GM23338 (cell line): ENCODE measurements around the gene IRF8. TPM values are rescaled to one million over a fixed set of nuclear protein-coding genes. Genes with fewer than 3 reads are reported as not detected.

Experiments used
- ATAC-seq: fragments of 200-7000 bp; cut with Tn5 transposase; 3 replicates; pipeline ENCODE4 v1.9.1; 2020
- DNase-seq: peaks from one replicate; pipeline ENCODE4 v3.0.0-alpha.2; 2015; ENCODE audit warnings: low spot score
- H2AFZ ChIP-seq: fragments of 200-600 bp; sonication (generic); 2 replicates; pipeline ENCODE4 v1.8.0; 2016; ENCODE audit warnings: antibody characterized with exemption, mild to moderate bottlenecking, moderate library complexity
- H3F3A ChIP-seq: fragments of 200-600 bp; sonication (generic); replicated peaks from 2 replicates; pipeline ENCODE4 v1.8.0; 2017; ENCODE audit warnings: antibody characterized with exemption, mixed run types, low read depth
- H3K27ac ChIP-seq: fragments of 200-600 bp; sonication (generic); 2 replicates; pipeline ENCODE4 v1.6.1; 2016; ENCODE audit warnings: low read depth
- H3K27me3 ChIP-seq: fragments of 200-600 bp; sonication (generic); 2 replicates; pipeline ENCODE4 v1.8.0; 2016; ENCODE audit warnings: mild to moderate bottlenecking, mixed run types, moderate library complexity; ENCODE audit not compliant: insufficient read depth
- H3K36me3 ChIP-seq: fragments of 200-600 bp; sonication (generic); 2 replicates; pipeline ENCODE4 v1.8.0; 2016; ENCODE audit warnings: mild to moderate bottlenecking; ENCODE audit not compliant: insufficient read depth
- H3K4me1 ChIP-seq: fragments of 200-600 bp; sonication (generic); 2 replicates; pipeline ENCODE4 v1.8.0; 2016; ENCODE audit warnings: mild to moderate bottlenecking, moderate library complexity; ENCODE audit not compliant: insufficient read depth
- H3K4me2 ChIP-seq: fragments of 200-600 bp; sonication (generic); 2 replicates; pipeline ENCODE4 v1.7.1; 2017; ENCODE audit warnings: mixed run types
- H3K4me3 ChIP-seq: fragments of 200-600 bp; sonication (generic); 2 replicates; pipeline ENCODE4 v1.6.1; 2016; ENCODE audit warnings: mixed run types
- H3K79me2 ChIP-seq: fragments of 200-600 bp; sonication (generic); replicated peaks from 2 replicates; pipeline ENCODE4 v1.8.0; 2017; ENCODE audit warnings: mild to moderate bottlenecking; ENCODE audit not compliant: insufficient read depth
- H3K9me2 ChIP-seq: fragments of 200-600 bp; sonication (generic); 2 replicates; pipeline ENCODE4 v1.8.0; 2017; ENCODE audit not compliant: insufficient read depth
- H4K20me1 ChIP-seq: fragments of 200-600 bp; sonication (generic); replicated peaks from 2 replicates; pipeline ENCODE4 v1.8.0; 2017; ENCODE audit warnings: mild to moderate bottlenecking; ENCODE audit not compliant: insufficient read depth
- H3K27ac Mint-ChIP-seq: 2 replicates; pipeline ENCODE4 v1.8.0; 2020; ENCODE audit warnings: inconsistent platforms, mild to moderate bottlenecking, moderate library complexity, mixed read lengths
- H3K27me3 Mint-ChIP-seq: 3 replicates; pipeline ENCODE4 v1.8.0; 2022; ENCODE audit warnings: low read depth, mild to moderate bottlenecking, moderate library complexity, mixed read lengths, inconsistent platforms; ENCODE audit not compliant: insufficient read depth, poor library complexity
- H3K36me3 Mint-ChIP-seq: 3 replicates; pipeline ENCODE4 v1.8.0; 2021; ENCODE audit warnings: low read depth, mild to moderate bottlenecking, inconsistent platforms, moderate library complexity, mixed read lengths
- H3K4me1 Mint-ChIP-seq: 3 replicates; pipeline ENCODE4 v1.8.0; 2020; ENCODE audit warnings: mild to moderate bottlenecking, inconsistent platforms, mixed read lengths
- H3K4me3 Mint-ChIP-seq: 3 replicates; pipeline ENCODE4 v1.8.0; 2021; ENCODE audit warnings: moderate library complexity, mild to moderate bottlenecking, inconsistent platforms, mixed read lengths
- H3K9me3 Mint-ChIP-seq: 3 replicates; pipeline ENCODE4 v1.8.0; 2020; ENCODE audit warnings: moderate library complexity, mild to moderate bottlenecking, inconsistent platforms, mixed read lengths
- CREB1 ChIP-seq: fragments of 250-450 bp; sonication (Bioruptor Pico); IDR thresholded peaks from 2 replicates; pipeline ENCODE4 v1.5.0; 2020; ENCODE audit warnings: low read depth, mild to moderate bottlenecking, moderate library complexity
- CTCF ChIP-seq, 2 experiments: fragments of 200-600 bp in 1 of 2; sonication (generic) in 1 of 2; conservative IDR thresholded peaks; 2 replicates each; pipeline versions ENCODE4 v1.5.1 to v1.6.1; 2016 to 2017; ENCODE audit warnings: antibody characterized with exemption in 2 of 2, low read depth in 2 of 2, mild to moderate bottlenecking in 2 of 2, moderate library complexity in 1 of 2
- ETS1 ChIP-seq: IDR thresholded peaks from 2 replicates; pipeline ENCODE4 v1.6.1; 2016; ENCODE audit warnings: antibody characterized with exemption
- EZH2phosphoT487 ChIP-seq: fragments of 200-600 bp; sonication (generic); IDR thresholded peaks from one replicate; pipeline ENCODE4 v1.8.1; 2018; ENCODE audit warnings: antibody characterized with exemption; ENCODE audit not compliant: unreplicated experiment
- JUNB ChIP-seq: IDR thresholded peaks from one replicate; pipeline ENCODE4 v1.6.1; 2016; ENCODE audit warnings: antibody characterized with exemption; ENCODE audit not compliant: unreplicated experiment
- NANOG ChIP-seq: IDR thresholded peaks from 2 replicates; pipeline ENCODE4 v1.6.1; 2016; ENCODE audit warnings: antibody characterized with exemption, borderline replicate concordance
- POLR2AphosphoS5 ChIP-seq: IDR thresholded peaks from 2 replicates; pipeline ENCODE4 v1.6.1; 2016; ENCODE audit warnings: antibody characterized with exemption, low read depth
- REST ChIP-seq: IDR thresholded peaks from one replicate; pipeline ENCODE4 v1.6.1; 2018; ENCODE audit warnings: antibody characterized with exemption; ENCODE audit not compliant: unreplicated experiment
- STAT1 ChIP-seq: IDR thresholded peaks from one replicate; pipeline ENCODE4 v1.6.1; 2016; ENCODE audit warnings: antibody characterized with exemption; ENCODE audit not compliant: unreplicated experiment
- ZNF114 ChIP-seq: fragments of 250-450 bp; sonication (Bioruptor Pico); IDR thresholded peaks from 2 replicates; pipeline ENCODE4 v1.5.0; 2020; ENCODE audit warnings: mild to moderate bottlenecking, moderate library complexity
- ZNF331 ChIP-seq: fragments of 250-450 bp; sonication (Bioruptor Pico); IDR thresholded peaks from 2 replicates; pipeline ENCODE4 v1.5.0; 2020; ENCODE audit warnings: low read depth, mild to moderate bottlenecking, moderate library complexity
- polyA plus RNA-seq: library from polyadenylated mRNA; unstranded; fragments of >200 nt; fragmentation: Nextera tagmentation; extraction: Ambion mirVana; gene quantifications from 2 replicates; pipeline ENCODE4 v1.2.1, GENCODE V29; 2016
- total RNA-seq: library from RNA; depleted of rRNA; stranded (reverse); fragments of >200 nt; shearing (Covaris generic); gene quantifications from 2 replicates; pipeline ENCODE4 v1.2.3, GENCODE V29; 2014
- TF ChIP-seq, protein P1 (sequence below): fragments of 250-450 bp; sonication (Bioruptor Pico); IDR thresholded peaks from 2 replicates; pipeline ENCODE4 v1.5.0; 2020; ENCODE audit warnings: mild to moderate bottlenecking, moderate library complexity

IRF8 gene
- total and polyA plus RNA-seq, 2 experiments from 2014 or later = 0.47 to 2.8 TPM

GRCh38 chr16:85927371-85927770 is 28.4 kb downstream of the IRF8 start (continued):
- no peak for TF ChIP-seq ETS1
- TF ChIP-seq CREB1 (CRISPR knock-in tag) = no peak
- no peak for TF ChIP-seq EZH2phosphoT487

GRCh38 chr16:85927959-85928358 is 29.0 kb downstream of the IRF8 start:
- Histone ChIP-seq H3K4me1 (no peaks in the 10 kb centered on the region), H2AFZ (peak overlapping the region; percentile 78), H3F3A (no peaks in the 10 kb centered on the region), H3K27ac (no peak overlapping the region), H3K4me2 (no peak overlapping the region), H3K79me2 (no peaks in the 10 kb centered on the region), H3K9me2 (no peaks in the 10 kb centered on the region), H3K27me3 (no peaks in the 10 kb centered on the region), H3K36me3 (no peaks in the 10 kb centered on the region), H4K20me1 (no peaks in the 10 kb centered on the region), H3K4me3 (no peak overlapping the region)
- H3K4me1 Mint-ChIP-seq = peaks cover 14% of the 10 kb centered on the region
- H3K36me3 Mint-ChIP-seq = no peaks in the 10 kb centered on the region
- ATAC-seq (no peak), DNase-seq (no peak)
- no peaks in the 10 kb centered on the region for H3K9me3 Mint-ChIP-seq
- TF ChIP-seq REST (no peak), STAT1 (no peak), CTCF (conservative IDR thresholded peaks at IDR 0.05; ENCODE audit: low read depth in 2 of 2) (no peak), POLR2AphosphoS5 (no peak), JUNB (no peak), ETS1 (no peak), ZNF331 (CRISPR knock-in tag) (no peak), NANOG (no peak), ZNF114 (CRISPR knock-in tag) (no peak)
- TF ChIP-seq, protein P1, sequence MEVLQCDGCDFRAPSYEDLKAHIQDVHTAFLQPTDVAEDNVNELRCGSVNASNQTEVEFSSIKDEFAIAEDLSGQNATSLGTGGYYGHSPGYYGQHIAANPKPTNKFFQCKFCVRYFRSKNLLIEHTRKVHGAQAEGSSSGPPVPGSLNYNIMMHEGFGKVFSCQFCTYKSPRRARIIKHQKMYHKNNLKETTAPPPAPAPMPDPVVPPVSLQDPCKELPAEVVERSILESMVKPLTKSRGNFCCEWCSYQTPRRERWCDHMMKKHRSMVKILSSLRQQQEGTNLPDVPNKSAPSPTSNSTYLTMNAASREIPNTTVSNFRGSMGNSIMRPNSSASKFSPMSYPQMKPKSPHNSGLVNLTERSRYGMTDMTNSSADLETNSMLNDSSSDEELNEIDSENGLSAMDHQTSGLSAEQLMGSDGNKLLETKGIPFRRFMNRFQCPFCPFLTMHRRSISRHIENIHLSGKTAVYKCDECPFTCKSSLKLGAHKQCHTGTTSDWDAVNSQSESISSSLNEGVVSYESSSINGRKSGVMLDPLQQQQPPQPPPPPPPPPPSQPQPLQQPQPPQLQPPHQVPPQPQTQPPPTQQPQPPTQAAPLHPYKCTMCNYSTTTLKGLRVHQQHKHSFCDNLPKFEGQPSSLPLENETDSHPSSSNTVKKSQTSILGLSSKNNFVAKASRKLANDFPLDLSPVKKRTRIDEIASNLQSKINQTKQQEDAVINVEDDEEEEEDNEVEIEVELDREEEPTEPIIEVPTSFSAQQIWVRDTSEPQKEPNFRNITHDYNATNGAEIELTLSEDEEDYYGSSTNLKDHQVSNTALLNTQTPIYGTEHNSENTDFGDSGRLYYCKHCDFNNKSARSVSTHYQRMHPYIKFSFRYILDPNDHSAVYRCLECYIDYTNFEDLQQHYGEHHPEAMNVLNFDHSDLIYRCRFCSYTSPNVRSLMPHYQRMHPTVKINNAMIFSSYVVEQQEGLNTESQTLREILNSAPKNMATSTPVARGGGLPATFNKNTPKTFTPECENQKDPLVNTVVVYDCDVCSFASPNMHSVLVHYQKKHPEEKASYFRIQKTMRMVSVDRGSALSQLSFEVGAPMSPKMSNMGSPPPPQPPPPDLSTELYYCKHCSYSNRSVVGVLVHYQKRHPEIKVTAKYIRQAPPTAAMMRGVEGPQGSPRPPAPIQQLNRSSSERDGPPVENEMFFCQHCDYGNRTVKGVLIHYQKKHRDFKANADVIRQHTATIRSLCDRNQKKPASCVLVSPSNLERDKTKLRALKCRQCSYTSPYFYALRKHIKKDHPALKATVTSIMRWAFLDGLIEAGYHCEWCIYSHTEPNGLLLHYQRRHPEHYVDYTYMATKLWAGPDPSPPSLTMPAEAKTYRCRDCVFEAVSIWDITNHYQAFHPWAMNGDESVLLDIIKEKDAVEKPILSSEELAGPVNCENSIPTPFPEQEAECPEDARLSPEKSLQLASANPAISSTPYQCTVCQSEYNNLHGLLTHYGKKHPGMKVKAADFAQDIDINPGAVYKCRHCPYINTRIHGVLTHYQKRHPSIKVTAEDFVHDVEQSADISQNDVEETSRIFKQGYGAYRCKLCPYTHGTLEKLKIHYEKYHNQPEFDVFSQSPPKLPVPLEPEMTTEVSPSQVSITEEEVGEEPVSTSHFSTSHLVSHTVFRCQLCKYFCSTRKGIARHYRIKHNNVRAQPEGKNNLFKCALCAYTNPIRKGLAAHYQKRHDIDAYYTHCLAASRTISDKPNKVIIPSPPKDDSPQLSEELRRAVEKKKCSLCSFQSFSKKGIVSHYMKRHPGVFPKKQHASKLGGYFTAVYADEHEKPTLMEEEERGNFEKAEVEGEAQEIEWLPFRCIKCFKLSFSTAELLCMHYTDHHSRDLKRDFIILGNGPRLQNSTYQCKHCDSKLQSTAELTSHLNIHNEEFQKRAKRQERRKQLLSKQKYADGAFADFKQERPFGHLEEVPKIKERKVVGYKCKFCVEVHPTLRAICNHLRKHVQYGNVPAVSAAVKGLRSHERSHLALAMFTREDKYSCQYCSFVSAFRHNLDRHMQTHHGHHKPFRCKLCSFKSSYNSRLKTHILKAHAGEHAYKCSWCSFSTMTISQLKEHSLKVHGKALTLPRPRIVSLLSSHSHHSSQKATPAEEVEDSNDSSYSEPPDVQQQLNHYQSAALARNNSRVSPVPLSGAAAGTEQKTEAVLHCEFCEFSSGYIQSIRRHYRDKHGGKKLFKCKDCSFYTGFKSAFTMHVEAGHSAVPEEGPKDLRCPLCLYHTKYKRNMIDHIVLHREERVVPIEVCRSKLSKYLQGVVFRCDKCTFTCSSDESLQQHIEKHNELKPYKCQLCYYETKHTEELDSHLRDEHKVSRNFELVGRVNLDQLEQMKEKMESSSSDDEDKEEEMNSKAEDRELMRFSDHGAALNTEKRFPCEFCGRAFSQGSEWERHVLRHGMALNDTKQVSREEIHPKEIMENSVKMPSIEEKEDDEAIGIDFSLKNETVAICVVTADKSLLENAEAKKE (CRISPR knock-in tag) = no peak
- no peak overlapping the region for H3K4me3 Mint-ChIP-seq
- no peak overlapping the region for H3K27ac Mint-ChIP-seq
- peaks cover 2% of the 10 kb centered on the region for H3K27me3 Mint-ChIP-seq
